ENCODE data around the gene NAA60. TPM values are rescaled to one million over a fixed set of nuclear protein-coding genes. Genes with fewer than 3 reads are reported as not detected.
"Not testable (repeated sequence)": the region's sequence is repeated elsewhere in the genome, so short reads cannot be mapped to it uniquely, and the experiment has no call there.

The NAA60 gene
- total RNA-seq, 1 experiment from 2014 or later: 11.4 TPM

- DNase-seq (ENCODE audit: low spot score): no peak
These were observed 17.7 kb downstream of the NAA60 start for GRCh38 chr16:3461151-3461550.

GRCh38 chr16:3465301-3465700 is 21.8 kb downstream of the NAA60 start:
- DNase-seq (ENCODE audit: low spot score): no peak

GRCh38 chr16:3465911-3466584 is 22.6 kb downstream of the NAA60 start:
- no peak for DNase-seq (ENCODE audit: low spot score)

DNA sequence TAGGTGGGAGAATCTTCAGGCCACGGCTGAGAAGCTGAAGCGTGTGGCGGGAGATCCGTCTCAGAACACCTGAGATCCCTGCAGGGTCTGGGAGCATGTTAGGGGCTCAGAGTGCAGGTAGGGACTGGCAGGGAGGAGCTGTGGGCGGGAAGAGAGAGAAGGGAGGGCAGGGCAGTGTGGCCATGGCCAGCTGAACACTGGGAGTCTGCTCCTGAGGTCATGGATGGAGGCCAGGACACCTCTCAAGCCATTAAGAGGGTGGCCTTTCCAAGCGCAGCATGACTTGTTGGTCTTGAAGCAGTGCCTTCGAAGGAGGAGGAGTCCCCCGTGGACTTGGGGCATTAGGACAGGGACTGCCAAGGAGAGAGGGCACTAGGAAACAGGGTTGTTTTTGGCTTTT is 23.7 kb downstream of the NAA60 start:
- no peak for DNase-seq (ENCODE audit: low spot score)

- DNase-seq (ENCODE audit: low spot score): peak; percentile 46
These were observed 24.4 kb downstream of the NAA60 start for GRCh38 chr16:3467921-3468320.

- DNase-seq (ENCODE audit: low spot score): no peak
These were observed 25.0 kb downstream of the NAA60 start for GRCh38 chr16:3468501-3468900.

GRCh38 chr16:3469736-3470135 is 26.3 kb downstream of the NAA60 start:
- DNase-seq (ENCODE audit: low spot score): no peak

DNA sequence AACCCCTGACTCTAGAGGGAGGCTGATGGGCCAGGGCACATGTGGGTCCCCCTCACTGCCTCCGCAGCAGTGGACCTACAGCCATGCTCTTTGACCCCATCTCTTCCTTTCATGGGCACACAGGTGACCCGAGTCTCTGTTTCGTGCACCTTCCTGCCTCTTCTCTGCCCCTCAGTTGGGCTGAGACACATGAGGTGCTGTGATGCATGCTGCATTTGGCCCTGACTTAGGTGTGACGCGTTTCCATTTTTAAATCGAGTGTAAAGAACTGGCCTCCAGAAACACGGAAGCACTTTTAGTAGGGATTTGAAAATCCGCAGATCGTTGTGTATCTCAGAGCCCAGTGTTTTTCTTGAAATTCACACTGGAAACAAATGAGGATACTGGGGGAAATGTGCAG is 27.2 kb downstream of the NAA60 start:
- DNase-seq (ENCODE audit: low spot score): no peak

GRCh38 chr16:3471518-3472176 is 28.2 kb downstream of the NAA60 start:
- no peak for DNase-seq (ENCODE audit: low spot score)

DNA sequence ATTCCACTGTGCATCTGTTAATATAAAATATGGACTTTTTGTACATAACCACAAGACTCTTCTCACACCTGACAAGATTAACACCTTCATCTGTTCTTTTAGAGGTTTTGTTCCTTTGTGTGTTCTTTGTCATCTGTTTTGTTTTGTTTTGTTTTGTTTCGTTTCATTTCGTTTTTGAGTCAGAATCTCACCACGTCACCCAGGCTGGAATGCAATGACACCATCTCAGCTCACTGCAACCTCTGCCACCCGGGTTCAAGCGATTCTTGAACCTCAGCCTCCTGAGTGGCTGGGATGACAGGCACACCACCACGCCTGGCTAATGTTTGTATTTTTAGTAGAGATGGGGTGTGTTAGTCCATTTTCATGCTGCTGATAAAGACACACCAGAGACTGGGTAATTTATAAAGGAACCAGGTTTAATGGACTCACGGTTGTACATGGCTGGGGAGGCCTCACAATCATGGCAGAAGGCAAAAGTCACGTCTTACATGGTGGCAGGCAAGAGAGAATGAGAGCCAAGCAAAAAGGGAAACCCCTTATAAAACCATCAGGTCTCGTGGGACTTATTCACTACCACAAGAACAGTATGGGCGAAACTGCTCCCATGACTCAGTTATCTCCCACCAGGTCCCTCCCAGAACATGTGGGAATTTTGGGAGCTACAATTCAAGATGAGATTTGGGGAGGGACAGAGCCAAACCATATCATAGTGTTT is 29.6 kb downstream of the NAA60 start:
- DNase-seq (ENCODE audit: low spot score): no peak

- DNase-seq (ENCODE audit: low spot score): not testable (repeated sequence)
These were observed 30.1 kb downstream of the NAA60 start for GRCh38 chr16:3473596-3473943.

DNA sequence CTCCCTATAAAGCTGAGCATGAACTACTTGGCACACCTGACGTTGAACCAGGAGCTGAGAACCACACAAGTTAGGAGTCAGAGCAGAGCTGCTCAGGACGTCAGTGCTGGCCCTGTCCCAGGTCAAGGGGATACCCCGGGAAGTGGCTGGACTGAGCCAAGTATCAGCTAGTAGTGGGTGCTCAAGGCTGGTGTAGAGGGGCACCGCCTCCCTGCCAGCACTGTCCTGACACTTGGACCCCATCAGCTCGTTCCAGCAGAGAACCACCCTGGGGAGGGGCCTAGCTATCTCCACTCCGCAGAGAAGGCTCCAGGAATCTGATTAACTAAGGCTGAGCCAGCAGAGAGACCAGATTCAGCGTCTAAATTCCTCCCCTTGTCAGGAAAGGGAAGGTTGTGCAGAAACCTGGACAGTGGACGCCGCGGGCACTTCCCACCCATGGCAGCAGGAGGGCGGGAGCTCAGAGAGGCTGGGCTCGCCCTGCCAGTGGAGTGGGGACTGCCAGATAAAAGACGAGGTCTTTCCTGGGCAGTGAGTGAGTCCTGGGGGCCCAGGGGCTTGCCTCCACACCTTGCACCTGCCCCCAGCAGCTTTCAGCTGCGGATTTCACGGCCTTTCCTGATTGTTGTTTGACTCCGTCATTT is 30.8 kb downstream of the NAA60 start:
- DNase-seq (ENCODE audit: low spot score): no peak

GRCh38 chr16:3474870-3475269 is 31.4 kb downstream of the NAA60 start:
- DNase-seq (ENCODE audit: low spot score): not testable (repeated sequence)

DNA sequence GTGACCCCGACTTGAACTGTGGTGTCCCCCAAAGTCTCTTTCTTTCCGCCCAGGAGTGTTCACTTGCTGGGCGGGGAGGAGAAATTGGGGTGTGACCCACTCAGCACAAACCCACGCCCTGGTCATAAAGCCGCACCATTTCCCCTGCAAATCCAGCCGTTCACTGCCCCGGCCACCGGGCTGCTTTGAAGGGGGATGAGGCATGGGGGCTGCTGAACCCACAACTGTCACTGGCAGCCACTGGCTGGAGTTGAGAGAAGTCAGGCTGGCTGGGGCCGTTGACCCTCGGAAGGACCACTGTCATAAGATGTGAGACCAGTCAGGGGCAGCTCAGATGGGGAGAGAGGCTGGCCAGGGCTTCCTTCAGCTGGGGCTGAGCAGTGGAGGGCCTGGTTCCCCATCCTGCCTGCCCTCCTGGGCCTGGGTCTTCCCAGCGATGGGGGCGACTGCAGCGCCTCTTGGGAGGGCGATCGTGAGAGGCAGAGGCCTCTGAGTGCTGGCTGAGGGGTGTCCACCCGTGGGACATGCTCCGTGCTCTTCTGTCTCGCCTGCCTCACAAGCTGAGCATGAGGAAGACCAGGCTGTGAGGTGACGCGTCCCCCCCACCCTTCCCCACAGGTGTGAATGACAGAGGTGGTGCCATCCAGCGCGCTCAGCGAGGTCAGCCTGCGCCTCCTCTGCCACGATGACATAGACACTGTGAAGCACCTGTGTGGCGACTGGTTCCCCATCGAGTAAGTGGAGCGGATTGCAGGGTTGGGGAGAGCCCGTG is 32.3 kb downstream of the NAA60 start:
- no peak for DNase-seq (ENCODE audit: low spot score)

DNA sequence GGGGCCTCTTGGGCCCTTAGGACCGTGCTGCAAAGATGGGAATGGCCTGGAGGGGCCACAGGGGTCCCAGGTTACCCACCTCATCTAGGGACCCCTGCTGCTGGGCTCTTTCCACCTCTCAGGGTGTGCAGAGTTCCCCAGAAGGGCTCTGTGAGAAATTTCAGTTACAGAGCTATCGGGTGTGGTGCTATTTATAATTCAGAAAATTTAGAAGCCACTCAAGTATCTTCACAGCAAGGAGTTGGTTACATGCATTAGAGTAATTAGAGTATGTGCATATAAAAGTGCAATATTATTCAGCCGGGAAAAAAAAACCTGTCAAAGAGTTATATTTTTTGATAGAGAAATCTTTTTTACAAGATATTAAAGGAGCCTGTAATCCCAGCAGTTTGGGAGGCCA is 32.9 kb downstream of the NAA60 start:
- no peak for DNase-seq (ENCODE audit: low spot score)

DNA sequence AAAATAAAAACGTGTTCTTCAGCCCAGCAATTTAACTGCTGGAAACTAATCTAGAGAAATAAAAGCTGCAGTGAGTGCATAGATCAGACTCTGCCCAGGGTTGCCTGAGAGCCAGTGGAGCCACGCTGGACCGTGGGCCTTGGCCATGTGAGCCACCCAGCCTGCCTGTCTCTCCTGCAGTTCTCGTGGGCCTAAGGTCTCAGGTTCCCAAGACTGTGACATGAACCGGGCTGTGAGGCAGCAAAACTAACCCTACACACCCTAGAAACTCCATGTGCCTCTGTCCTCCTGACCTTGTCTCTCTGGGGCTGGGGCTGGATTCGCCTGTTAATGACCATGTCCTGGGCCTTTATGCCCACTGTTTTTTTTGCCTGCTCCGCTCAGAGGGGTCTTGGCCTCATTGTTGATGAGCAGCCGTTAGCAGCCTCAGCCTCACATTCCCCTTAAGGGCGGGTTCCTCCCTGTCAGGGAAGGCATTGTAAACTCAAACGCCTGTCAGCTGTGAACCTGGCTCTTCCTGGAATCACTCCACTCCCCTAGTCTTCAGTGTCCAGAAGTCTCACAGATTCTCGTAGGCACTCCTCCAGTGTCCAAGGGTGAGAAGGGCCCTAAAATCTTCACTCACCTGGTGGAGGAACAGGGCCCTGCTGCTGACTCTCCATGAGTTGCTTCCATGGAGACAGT is 34.9 kb downstream of the NAA60 start:
- no peak for DNase-seq (ENCODE audit: low spot score)

DNA sequence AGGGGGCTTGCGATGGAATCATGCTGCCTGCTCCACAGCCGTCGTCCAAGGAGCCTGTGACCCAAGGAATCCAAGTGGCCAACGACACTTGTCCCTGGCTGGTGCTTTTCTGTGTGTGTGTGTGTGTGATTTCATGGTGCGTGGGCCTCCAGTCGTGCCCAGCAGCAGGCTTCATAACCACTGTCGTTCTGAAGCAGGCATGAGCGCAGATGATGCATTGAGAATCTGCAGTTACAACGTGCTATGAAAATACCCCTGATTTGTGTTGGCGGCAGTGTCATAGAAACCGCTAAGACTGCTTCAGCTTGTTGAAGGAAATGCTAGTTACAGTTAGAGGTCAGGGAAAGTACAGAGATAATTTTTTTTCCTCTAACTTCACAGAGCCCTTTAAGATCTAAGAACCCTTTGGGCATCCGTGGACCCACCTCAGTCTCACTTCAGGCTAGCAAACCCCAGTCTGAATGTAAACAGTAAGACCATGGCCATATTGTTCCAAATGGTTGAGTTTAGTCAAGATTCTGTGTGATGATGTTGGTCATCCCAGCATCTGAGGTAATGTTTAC is 36.3 kb downstream of the NAA60 start:
- DNase-seq (ENCODE audit: low spot score): no peak

DNA sequence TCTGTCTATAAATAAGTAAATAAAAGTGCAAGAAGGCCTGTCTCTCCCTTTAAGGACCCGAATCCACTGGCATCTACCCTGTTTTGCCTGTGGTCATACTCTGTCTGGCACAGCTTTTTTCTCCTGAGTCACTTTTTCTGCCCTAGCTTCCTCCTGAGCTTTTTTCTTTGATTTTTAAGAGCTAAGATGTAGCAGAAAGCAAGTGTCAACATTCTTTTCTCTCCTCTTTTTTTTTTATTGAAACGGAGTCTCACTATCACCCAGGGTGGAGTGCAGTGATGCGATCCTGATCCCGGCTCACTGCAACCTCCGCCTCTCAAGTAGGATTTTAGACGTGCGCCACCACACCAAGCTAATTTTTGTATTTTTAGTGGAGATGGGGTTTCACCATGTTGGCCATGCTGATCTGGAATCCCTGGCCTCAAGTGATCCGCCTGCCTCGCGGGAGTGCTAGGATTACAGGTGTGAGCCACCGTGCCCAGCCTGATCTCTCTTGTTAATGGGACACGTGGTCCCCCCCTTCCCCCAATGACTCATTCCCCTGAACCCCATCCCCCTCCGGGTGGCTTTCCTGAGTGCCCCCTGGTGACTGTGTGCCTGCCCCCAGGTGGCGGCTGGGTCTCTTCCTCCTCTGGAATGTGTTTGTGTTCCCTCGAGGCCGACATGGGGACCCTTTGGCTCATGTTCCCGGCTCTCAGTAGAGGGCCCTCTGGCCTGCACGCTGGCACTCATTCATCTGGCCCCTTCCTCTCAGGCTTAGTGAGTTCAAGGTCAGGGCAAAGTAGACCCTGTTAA is 37.6 kb downstream of the NAA60 start:
- peak; percentile 44 for DNase-seq (ENCODE audit: low spot score)

- no peak for DNase-seq (ENCODE audit: low spot score)
These were observed 38.5 kb downstream of the NAA60 start for GRCh38 chr16:3481696-3482658.

Data from A172 (cell line).